Stimulated activated CD8-positive, alpha-beta memory T cell treated with anti-CD3 and anti-CD28 coated beads, Interleukin-15, amount 100 ng/mL, for 24 hours (primary cell): ENCODE results near the gene FMNL3.

Experiments used
- DNase-seq: peaks from one replicate; pipeline ENCODE4 v3.0.0-alpha.2; 2020; ENCODE audit warnings: low read depth

The FMNL3 gene

DNA sequence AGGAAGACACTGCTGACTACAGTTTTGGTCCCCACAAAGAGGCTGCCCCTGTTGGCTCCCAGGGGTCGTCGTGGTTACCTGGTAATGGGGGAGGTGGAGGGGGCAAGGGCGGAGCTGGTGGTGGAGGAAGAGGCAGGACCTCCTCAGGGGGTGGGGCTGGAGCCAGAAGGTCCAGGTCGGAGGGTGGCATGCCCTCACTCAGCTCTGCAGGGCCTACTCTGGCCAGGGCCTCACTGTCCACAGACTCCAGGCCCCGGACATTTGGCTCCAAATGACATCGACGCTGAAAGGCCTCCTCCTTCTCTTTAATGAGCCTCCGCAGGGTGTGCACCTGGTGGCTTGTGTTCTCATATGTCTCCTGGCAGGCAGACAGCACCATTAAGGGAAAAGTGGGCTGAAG, 55.4 kb downstream of the FMNL3 start:
- DNase-seq: no peak

DNA sequence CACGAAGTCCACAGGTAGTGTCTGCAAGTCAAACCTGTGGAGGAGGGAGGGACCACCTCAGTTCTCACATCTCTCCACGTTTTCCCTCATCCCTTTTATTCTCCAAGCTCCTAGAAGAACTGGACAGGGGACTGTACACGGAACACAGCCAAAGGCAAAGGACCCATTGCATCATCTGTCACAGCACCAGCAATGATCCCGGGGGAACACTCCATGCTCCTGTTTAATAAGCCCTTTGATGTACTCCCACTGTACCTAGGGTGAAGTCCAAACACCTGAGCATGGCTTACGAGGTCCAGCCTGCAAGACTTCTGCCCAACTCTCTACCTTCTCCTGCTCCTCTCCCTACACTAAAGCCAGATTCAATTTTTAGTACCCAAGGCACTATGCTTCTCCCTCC, 57.3 kb downstream of the FMNL3 start:
- no peak for DNase-seq

DNA sequence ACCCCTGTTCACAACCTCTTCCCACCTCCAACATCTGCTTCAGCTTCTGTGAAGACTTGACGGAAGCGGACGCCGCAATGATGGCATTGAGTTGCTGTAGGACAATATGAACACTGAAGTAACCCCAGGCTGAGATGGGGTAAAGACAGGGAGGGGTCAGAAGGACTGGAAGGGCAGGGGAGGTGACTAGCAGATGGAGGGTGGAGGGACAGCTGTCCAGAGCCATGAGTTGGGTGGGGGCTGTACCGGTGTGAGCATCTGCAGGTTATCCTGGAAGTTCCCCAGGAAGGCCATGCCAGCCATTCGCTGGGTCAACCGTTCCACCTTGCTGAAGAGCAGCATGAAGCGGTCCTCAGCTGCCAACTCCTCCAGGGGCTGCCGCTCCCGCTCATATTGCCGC, 57.8 kb downstream of the FMNL3 start:
- no peak for DNase-seq

DNA sequence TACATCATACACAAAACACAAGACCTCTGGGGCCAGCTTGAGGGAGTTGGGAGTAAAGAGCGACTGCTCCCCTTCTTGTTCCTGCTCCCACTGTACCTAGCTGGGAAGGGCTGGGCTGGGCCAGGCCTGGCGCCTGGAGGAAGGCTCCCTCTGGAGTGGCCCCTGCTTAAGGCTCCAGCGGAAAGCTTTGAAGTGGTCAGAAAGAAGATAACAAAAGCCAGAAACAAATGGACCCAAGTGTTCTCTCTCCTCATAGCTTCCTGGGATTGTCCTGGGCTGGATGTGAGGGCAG, 58.5 kb downstream of the FMNL3 start:
- DNase-seq: no peak

DNA sequence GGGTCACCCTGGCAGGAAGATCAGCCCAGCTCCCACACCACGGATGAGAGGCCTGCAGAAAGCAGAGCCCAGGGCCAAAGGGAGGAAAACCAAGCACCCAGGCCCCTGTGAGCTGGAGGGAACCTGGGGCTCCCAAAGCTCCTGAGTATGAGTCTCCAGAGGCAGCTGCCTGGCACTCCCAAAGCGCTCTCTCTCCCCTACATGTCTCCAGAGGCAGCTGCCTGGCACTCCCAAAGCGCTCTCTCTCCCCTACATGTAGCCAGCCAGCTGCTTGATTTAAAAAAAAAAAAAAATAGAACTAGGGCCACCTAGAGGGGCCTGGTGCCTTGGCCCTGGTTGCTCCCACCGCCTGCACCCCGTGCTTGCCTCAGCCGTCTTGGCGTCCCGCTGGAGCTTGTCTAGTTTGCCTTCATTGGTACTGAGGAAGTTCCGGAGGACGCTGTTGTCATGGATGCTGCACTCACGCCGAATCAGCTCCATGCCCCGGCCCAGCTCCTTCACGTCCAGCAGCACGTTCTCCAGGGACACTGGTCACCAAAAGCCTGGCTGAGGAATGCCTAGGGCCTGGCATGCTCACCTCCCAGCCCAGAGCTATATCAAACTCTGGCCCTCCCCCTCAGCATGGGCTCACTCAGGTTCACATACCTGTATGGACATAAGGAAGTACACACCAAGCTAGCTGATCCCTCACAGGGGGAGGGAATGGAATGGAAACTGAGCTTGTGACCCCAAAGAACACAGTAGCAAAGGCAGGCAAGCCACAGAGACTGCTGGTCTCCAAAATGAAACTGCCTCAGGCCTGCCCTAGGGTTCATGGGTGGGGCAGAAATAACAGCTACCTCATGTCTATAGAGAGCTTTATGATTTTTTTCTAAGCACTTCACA, 59.1 kb downstream of the FMNL3 start:
- DNase-seq: no peak

DNA sequence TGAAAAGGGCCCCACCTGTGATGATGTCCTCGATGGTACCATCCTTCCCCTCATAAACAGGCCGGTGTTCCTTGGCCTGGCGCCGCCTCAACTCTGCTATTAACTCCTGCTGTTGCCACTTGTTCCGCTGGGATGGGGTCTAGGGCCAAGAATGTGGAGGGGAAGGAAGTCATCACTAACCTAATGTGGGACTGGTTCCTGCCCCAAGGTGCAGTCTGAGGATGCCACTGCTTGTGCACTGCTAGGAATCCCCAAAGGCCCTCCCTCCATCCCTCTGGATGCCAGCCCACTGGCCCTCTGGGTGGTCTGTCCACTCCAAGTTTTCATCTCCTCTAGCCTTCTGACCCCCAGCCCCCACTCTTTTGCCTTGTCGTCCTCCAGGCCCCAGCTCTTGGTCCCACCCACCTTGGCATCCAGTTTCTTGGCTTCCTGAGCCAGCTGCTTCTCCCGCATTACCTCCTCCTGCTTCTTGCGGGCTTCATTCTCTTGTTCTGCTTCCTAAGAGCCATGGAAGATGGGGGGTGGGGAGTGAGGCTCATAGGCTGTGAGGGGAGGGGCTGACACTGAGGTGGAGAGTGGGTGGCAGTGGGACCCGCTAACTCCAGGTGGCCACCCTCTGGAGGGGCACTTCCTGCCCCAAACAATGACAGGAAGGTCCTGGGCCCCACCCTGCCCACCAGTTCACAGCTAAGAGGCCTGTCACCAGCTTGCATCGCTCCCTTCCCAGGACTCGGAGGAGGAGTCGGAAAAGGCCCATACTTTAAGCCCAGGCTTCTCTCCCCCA, 60.1 kb downstream of the FMNL3 start:
- no peak for DNase-seq

DNA sequence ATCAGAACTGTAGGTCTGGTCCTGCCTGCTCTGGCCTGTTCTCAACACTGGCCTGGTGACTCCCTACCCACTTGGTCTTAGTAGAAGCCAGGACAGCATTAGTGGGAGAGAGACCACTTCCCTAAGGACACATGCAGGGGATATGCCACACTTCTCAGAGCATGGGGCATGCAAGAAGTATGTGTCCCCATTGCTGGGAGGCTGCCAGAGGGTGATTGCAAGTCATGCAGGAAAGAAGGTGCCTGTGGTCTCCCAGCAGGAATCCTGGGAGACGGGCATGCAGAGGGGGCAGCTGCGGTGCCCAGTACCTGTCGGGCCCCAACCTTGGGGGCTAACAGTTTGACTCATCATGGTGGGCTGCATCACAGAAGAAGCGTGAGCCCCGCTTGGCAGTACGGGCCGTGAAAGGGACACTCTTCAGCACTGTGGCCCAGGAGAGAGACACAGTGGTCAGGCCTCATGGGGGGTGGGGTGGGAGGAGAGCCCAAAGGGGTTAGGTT, 60.8 kb downstream of the FMNL3 start:
- DNase-seq: no peak

DNA sequence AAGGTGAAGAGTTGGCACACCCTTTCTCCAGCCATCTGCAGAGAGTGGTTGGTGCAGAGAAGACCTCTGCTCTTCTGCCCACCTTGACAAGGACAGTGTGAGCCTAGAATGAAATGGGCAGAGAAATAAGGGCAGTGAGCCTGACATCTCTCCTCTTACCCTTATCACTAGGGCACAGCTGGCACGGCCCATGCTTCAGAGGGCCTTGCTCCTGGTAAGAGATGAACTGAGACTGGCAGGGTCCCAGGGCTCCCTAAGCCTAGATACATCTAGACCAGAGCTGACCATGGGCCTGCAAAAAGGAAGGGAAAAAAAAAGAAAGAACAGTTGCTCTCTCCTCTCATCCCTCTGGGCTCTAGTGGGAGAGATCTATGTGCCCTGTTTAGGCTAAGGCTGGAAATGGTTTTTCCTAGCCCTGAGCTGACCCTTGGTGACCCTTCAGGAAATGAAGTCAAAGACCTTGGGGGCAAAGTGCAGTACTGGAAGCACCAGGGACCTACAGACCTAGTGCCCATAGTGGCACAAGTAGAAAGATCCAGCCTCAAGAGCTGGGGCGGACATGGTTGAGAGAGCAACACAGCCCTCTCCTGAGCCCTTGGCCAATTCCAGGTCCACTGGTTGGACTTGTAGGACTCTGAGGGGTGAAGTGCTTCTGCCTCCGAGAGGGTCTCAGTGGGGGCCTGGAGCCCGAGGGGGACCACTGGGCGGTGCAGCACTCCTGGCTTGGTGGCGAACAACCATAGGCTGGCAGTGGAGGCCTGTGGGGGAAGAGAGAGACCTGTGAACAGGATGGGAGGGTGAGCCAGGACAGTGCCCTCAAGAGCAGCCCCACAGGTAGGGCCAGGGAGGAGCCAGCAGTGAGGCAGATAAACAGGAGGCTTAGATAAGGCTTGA, 61.8 kb downstream of the FMNL3 start:
- DNase-seq: no peak

DNA sequence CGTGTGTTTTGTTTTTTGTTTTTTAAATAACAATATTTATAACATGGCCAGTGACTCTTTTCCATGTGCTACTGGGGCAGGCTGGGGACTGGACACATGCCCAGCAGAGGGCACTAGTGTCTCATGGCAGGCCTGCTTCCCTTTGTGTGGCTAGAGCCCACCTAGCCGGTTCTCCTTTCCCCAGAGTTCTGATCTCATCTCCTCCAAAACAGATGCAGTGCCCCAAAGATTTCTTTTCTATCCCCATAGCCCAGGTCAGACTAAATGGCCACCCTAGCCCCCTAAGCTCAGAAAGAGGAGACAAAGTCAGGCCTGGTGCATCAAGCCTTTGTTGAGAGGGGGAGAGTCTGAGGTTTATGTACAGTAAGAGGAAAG, 62.6 kb downstream of the FMNL3 start:
- DNase-seq: peak; percentile 41

DNA sequence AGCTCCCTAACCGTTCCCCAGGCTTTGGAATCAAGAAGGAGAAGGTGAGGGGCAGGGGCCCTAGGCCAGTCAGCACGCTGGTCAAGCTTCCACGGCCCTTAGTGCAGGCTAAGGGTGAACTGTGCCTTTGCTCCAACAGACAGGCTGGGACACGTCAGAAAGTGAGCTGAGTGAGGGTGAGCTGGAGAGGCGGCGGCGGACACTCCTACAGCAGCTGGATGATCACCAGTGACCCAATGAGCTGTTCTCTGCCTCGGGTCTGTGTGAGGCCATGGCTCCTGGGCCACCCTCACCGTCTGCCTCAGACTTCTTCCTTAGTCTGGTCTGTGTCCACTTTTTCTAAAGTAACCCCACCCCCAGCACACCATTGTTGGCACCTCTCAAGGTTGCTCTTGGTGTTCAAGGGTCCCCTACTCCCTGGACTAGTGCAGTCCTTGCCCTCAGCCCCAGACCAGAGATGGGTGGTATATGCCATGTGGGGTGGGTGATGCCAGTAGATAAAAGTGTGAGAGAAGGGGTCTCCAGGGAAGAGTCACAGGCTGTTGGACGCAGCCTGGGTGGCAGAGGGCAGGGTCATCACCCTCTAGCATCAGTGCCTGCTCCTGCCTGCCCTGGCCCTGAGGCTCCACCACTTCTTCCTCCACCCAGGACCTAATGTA, 63.1 kb downstream of the FMNL3 start:
- DNase-seq: no peak

DNA sequence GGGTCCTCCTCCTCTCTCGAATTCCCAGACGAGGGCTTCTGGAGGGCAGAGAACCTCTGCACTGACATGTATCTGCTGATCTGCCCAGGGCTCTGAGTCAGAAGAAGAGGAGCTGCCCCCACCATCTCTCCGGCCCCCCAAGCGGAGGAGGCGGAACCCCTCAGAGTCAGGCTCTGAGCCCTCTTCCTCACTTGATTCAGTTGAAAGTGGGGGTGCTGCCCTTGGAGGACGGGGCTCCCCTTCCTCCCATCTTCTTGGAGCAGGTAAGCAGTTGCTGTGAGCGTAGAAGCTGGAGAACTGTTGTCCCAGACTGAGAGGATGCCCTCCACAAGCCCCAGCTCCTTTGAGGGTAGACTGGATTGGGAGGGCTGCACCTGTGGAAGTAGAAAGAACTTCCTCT, 64.1 kb downstream of the FMNL3 start:
- no peak for DNase-seq

DNA sequence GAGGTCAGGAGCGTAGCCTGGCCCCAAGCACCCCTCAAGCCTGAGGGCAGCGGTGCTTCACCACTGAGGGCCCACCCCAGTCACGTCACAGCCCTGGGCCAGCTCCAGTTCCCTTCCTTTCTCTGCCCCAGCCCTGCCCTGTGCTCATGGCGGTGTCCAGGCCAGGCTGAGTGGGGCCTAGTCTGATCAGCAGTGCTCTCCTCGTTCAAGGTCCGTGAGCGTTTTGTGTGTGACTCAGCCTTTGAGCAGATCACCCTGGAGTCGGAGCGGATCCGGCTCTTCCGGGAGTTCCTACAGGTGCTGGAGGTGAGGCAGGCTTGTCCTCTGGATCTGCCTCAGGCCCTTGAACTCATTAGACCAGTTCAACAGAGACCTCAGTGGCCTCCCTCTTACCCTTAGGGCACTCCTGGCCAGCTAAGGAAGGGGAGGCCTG, 64.8 kb downstream of the FMNL3 start:
- no peak for DNase-seq

DNA sequence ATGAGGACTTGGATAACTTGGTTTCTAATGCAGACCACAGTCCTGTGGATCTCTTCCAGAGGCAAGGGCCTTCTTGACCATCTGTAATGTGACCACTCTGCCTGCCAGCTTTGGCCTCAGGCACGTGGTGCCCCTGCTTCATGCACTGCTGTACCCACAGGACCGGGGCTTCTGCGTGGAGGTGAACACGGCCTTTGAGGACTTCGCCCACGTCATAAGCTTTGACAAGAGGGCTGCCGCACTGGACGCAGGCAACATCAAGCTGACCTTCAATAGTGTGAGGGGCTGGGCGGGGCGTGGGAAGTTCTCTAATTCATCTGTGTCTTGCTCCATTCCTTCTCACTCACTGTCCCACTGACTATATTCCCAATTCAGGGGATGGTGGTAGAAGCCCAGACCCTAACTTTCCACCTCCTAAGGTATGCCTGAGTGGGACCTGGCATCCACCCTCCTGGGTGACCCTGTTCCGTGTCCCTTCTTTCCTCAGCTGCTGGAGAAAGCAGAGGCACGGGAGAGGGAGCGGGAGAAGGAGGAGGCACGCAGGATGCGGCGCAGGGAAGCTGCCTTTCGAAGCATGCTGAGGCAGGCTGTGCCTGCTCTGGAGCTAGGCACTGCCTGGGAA, 65.3 kb downstream of the FMNL3 start:
- no peak for DNase-seq

DNA sequence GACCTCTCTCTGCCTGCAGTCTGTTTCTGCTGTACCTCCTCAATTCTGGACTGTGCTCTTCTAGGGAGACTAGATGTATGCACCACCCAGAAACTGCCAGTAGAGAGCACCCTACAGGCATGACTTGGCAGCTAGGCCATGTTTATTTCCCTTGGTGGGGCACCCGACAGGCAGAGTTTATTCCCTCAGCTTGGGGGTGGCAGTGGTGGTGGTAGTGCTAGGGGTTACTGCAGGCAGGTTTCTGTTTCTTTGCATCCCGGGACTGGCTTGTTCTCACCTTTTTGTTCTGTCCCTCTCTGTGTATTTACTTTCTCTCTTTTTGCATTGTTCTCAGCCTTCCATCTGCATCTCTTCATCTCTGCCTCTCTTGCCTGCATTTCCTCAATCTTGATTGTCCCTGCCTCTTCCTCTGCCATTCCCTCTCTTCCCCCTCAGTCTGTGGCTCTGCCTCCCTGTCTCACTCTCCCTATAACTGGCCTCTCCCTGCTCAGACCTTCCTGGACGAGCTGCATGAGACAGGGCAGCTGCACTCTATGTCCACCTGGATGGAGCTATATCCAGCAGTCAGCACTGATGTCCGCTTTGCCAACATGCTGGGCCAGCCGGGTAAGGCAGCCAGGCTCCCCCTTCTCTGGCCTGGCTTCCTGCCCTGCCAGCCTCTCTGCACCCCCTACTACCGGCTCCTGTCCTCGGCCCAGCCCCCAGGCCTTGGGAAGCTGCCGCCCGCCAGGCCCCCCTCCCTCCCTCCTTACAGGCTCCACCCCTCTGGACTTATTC, 70.0 kb downstream of the FMNL3 start:
- DNase-seq: no peak

DNA sequence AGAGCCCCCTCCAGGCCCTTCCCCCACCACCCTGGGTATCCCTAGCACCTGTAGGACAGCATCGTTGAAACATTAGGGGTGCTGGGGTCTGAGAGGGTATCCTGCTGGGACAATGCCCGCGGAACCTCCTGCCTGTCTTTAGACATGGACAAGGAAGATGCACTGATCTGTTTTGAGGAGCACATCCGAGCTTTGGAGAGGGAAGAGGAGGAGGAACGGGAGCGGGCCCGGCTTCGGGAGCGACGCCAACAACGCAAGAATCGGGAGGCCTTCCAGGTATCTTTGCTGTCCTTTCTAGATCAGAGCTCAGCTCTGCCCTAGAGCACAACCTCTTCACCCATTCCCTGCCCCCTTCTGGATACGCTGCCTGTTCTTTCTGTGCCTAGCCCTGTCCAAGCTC, 70.6 kb downstream of the FMNL3 start:
- no peak for DNase-seq

DNA sequence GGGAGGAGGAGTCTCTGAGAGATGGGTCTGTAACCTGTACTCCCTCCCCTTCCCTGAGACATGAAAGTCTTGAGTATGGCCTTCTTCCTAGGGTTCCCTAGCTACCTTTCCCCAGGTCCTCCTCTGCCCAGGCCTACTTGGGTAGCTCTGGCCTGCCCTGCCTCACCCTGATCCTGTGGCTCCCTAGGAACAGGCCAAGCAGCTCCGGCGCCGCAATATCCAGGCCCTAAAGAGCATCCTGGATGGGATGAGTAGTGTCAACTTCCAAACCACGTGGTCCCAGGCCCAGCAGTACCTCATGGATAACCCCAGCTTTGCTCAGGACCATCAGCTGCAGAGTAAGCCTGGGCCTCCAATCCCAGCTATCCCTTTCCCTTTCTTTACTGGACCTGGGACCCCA, 71.5 kb downstream of the FMNL3 start:
- no peak for DNase-seq

DNA sequence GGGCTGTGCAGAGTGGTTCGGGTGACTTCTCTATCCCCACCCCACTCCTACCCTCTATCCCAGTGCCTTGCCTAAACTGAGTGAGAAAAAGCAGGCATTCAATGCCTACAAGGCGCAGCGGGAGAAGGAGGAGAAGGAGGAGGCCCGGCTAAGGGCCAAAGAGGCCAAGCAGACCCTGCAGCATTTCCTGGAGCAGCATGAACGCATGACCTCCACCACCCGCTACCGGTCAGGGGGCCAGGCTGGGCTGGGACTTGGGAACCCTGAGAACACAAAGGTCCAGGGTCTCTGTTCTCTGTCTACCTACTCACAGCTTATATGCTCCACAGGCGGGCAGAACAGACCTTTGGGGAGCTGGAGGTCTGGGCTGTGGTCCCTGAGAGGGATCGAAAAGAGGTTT, 72.2 kb downstream of the FMNL3 start:
- DNase-seq: no peak

DNA sequence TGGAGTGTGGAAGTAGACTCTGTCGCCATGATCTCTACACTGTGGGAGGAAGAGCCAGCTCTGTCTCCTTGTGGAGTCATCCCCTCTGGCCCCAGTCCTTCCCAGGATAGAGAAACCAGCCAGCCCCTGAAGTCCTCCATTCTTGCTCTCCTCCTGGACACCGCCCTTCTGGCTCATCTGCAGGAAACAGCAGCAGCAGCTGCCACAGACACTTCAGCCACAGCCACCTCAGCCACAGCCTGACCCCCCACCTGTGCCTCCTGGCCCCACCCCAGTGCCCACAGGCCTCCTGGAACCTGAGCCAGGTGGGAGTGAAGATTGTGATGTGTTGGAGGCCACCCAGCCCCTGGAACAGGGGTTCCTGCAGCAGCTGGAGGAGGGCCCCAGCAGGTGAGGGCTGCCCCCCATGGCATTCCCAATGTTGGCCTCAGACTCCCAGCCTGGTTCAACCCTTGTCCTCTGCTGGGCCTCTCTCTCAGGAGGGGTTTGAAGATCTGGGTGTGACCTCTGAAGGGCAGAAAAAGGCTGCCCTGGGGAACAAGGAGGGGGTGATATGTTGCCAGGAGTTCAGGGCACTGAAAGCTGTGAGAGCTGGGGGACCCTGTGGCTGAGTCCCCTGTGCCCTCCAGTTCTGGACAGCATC, 73.4 kb downstream of the FMNL3 start:
- no peak for DNase-seq

DNA sequence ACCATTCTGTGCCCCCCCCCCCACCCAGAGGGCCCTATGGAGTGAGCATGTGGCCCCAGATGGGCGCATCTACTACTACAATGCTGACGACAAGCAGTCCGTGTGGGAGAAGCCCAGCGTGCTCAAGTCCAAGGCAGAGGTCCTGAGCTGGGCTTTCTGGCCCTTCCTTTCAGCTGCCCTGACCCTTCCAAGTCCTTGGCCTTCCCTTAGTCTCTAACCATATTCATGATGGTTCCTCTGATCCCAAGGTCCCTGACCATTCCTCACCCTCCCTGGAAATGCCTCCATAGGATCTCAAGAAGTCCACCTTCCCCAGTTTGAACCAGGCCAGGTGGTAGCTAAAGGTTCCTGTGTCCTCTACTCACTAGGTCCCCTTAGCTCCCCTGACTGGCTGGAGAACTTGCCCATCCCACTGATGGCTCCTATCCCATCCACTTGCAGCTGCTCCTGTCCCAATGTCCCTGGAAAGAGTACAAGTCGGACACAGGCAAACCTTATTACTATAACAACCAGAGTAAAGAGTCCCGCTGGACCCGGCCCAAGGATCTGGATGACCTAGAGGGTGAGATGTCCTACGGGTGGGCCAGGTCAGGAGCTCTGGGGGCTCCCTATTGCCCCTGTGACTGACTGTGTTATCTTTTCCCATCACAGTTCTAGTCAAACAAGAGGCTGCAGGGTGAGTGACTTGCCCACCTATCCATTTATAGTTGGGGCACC, 74.1 kb downstream of the FMNL3 start:
- no peak for DNase-seq

DNA sequence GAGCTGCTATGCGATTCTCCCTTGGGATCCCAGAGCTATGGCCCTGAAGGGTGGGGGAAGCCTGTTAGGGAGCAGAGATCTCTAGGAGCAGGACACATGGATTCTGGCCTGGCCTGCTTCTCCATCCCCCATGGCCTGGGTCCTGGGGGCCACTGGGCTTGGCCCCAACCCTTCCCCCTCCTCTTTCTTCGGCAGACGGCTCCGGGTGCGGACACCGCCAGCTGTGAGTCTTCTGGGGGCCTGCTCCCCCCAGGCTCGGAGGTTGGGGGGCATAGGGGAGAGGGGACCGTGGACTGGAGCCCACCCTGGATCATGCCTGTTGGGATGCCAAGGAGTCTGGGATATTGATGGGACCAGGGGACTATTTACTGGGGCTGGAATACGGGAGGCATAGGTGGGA, 74.8 kb downstream of the FMNL3 start:
- DNase-seq: no peak
